Activated CD4-positive, CD25-positive, alpha-beta regulatory T cell treated with anti-CD3 and anti-CD28 coated beads, Interleukin-2, amount 50 U/mL, for 24 hours (primary cell): Measurements from ENCODE around the gene PAQR6.
"Not testable (repeated sequence)": the region's sequence is repeated elsewhere in the genome, so short reads cannot be mapped to it uniquely, and the experiment has no call there.

Source experiments
- ATAC-seq, 2 donors: fragments of 150-1000 bp; cut with Tn5 transposase; one replicate each; pipeline ENCODE4 v1.10.0; 2021; ENCODE audit warnings: mild to moderate bottlenecking in 1 of 2, moderate library complexity in 1 of 2

Gene PAQR6

DNA sequence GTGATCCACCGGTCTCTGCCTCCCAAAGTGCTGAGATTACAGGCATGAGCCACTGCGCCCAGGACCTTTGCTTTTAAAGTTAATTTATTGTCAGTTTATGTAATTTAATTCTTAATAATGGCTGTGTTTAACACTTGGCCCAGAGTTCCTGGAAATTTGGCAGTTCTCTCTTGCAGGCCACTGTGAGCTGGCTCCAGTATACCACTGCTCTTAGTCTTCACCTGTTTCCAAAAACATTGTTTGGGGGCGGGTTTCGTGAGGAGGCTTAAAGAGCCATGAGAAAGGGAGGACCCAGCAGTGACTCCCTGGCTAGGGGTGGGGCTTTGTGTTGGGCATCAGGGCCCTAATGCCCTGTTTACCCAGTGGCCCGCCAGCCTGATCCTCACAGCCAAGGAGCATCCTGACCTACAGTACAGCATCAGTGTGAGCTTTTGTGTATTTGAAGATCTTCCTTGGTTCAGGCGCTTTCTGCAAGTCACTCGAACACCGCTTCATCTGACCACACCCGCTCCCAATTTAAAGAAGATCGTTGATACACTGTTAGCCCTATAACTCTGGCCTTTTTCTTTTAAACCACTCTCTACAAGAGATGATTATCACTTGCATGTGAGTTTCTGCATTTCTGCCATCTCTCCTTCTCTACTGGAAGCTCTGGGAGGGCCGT lies 17.9 kb downstream of the PAQR6 start:
- ATAC-seq, result no peak

- no peak for ATAC-seq
Observed at GRCh38 chr1:156228501-156228900, 19.4 kb downstream of the PAQR6 start.

GRCh38 chr1:156226782-156227181 lies 21.1 kb downstream of the PAQR6 start:
- no peak for ATAC-seq

DNA sequence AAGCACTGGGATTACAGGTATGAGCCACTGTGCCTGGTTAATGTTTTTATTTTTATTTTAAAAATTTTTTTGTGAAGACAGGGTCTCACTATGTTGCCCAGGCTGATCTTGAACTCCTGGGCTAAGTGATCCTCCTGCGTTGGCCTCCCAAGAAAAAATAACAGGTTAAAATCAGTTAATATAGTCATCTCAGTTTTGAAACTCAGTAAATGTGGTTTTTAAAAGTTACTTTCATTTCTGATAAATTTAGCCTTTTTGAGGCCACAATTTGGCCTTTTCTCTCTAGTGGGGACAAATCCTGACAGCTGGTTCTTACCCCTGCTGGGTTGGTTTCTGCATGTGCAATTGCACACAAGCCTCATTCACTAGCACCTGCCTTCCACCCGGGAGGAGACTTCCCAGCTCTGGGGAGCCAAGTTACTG lies 21.7 kb downstream of the PAQR6 start:
- peak; percentile 5 to 10 for ATAC-seq

GRCh38 chr1:156225677-156226014 lies 22.2 kb downstream of the PAQR6 start:
- no peak for ATAC-seq

- ATAC-seq, result no peak
Observed at GRCh38 chr1:156221986-156222692, 25.7 kb downstream of the PAQR6 start.

- no peak for ATAC-seq
Observed at GRCh38 chr1:156220226-156220625, 27.6 kb downstream of the PAQR6 start.

DNA sequence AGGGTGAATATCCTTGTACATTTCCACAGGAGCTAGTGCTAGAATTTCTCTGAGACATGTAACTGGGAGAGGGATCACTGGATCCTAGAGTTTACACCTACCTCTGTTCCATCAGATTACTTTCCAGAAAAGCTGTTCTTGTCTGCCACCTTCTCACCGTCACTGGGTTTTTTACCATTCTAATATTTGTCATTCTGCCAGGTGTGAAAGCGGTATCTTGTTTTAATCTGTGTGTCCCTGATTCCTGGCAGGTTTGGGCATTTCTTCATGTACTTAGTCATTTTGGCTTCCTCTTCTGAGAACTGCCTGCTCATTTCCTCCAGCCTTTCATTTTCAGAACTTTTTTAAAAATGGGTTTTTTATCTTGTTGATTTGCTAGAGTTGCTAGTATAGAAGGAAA lies 30.0 kb downstream of the PAQR6 start:
- ATAC-seq, result peak; percentile 52 to 58

DNA sequence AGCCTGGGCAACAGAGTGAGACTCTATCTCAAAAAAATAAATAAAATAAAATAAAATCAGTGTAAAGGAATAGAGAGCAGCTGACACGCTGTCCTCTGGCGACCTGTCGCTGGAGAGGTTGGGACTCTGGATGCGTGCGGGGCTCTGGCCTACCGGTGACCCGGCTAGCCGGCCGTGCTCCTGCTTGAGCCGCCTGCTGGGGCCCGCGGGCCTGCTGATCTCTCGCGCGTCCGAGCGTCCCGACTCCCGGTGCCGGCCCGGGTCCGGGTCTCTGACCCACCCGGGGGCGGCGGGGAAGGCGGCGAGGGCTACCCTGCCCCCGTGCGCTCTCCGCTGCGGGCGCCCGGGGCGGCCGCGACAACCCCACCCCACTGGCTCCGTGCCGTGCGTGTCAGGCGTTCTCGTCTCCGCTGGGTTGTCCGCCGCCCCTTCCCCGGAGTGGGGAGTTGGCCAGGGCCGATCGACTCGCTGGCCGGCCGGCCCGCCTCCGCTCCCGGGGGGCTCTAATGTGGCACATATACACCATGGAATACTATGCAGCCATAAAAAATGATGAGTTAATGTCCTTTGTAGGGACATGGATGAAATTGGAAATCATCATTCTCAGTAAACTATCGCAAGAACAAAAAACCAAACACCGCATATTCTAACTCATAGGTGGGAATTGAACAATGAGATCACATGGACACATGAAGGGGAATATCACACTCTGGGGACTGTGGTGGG lies 31.3 kb downstream of the PAQR6 start:
- ATAC-seq, result not testable (repeated sequence)

GRCh38 chr1:156214024-156214748 lies 33.7 kb downstream of the PAQR6 start:
- peak; percentile 13 to 20 for ATAC-seq

GRCh38 chr1:156213644-156213966 lies 34.3 kb downstream of the PAQR6 start:
- no peak for ATAC-seq

DNA sequence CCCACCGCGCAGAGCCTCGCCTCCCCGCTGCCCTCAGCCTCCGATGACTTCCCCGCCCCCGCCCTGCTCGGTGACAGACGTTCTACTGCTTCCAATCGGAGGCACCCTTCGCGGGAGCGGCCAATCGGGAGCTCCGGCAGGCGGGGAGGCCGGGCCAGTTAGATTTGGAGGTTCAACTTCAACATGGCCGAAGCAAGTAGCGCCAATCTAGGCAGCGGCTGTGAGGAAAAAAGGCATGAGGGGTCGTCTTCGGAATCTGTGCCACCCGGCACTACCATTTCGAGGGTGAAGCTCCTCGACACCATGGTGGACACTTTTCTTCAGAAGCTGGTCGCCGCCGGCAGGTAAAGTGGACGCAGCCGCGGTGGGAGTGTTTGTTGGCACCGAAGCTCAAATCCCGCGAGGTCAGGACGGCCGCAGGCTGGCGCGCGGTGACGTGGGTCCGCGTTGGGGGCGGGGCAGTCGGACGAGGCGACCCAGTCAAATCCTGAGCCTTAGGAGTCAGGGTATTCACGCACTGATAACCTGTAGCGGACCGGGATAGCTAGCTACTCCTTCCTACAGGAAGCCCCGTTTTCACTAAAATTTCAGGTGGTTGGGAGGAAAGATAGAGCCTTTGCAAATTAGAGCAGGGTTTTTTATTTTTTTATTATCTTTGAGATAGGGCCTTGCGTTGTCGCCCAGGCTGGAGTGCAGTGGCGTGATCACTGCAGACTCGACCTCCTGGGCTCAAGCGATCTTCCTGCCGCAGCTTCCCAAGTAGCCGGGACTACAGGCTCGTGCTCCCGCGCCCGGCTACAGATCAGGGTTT lies 34.8 kb downstream of the PAQR6 start, which contains the start of gene PMF1:
PMF1 (plus strand) TSS at position 175 of the 811 bp plus-strand sequence; CDS start at position 184, 9 bp downstream.
- peak; percentile 87 to 91 for ATAC-seq

DNA sequence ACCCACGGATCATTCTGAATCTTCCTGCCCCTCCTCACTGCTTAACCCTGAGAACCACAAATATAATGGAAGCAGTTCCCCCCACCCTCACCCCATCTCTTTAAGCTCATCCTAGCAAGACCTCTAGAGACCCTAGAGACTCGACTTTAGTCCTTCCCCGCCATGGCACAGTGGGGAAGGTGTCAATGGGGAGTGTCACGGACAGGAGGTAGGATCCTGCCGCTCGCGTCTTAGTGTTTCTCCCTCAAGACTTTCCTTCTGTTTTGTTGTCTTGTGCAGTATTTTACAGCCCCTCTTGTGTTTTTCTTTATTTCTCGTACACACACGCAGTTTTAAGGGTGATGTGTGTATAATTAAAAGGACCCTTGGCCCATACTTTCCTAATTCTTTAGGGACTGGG lies 35.7 kb downstream of the PAQR6 start:
- no peak for ATAC-seq

DNA sequence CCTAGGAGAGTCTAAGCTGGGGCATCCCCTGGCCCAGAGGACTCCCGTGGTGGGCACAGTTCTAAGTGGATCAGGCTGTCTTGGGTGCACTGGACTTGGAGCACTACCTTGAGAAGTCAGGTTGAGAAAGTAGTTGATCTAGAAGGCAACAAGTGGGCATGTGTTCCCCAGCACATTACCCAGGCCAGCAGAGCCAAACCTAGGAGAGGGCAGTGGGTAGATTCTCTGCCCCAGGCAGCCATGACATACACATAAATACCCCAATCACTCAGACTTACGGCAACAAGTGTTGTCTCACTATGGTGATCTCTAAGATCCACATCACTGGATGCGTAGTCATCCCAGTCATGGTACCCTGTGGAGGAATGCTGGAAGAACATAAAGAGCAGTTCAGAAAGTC lies 36.6 kb downstream of the PAQR6 start:
- ATAC-seq, result no peak

DNA sequence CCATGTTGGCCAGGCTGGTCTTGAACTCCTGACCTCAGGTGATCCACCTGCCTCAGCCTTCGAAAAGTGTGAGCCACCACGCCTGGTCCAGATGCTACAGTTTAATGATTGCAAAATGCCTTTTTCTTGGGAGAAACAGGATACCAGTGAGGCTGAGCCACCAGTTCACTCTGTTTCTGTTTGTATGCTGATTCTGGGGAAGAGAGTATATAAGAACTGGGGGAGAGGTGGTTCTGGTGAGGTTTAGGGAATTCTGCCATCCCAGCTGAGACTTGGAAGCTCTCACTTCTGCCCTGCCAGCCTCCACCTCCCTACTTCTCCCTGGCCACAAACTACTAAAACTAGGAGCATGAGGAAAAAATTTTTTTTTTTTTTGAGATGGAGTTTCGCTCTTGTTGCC lies 43.2 kb downstream of the PAQR6 start:
- no peak for ATAC-seq

GRCh38 chr1:156203331-156203730 lies 44.5 kb downstream of the PAQR6 start:
- no peak for ATAC-seq

DNA sequence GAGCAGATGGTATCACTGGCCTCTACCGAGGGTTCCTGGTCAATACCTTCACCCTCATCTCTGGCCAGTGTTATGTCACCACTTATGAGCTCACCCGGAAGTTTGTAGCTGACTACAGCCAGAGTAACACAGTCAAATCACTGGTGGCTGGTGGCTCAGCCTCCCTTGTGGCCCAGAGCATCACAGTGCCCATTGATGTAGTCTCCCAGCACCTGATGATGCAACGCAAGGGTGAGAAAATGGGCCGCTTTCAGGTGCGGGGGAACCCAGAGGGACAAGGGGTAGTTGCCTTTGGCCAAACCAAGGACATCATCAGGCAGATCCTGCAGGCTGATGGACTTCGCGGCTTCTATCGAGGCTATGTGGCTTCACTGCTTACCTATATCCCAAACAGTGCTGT lies 47.8 kb downstream of the PAQR6 start:
- no peak for ATAC-seq

- peak; percentile 73 for ATAC-seq
Observed at GRCh38 chr1:156198831-156199349, 49.0 kb downstream of the PAQR6 start.

DNA sequence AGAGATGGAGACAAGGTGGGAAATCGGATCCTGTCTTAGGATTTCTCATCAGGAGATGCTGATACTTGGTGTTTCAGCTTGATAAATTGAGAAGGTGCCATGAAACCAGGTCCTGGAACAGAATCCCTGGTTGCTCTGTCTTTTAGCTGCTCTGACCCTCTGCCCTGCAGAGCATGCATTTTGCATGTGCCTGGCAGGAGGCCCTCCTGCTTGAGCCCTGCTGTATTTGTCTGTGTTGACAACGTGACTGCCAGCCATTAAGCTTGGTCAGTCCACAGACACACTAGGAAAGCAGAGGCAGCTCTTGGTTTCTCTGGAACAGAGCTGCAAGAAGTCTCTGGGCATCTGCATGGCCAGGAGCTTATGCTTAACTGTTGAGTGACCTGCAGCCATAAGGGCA lies 51.4 kb downstream of the PAQR6 start:
- ATAC-seq, result no peak

DNA sequence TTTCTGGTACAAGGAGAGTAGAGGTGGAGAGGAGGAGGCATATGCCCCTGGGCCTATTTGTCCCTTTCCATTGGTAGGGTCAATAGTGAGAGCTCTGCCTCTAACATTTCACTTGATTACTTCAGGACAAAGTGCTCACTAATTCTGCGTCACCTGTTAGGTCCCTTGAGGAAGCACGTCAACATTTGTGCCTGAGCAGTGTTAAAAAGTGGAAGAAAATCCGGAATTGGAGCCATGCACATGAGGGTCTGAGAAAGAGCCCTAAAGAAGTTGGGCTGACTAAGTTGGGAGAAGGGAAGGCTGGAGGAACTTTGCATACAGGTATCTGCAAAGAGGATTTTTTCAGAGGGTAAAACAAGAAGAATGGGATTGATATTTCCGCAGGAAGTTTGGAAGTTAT lies 52.0 kb downstream of the PAQR6 start:
- ATAC-seq, result no peak

DNA sequence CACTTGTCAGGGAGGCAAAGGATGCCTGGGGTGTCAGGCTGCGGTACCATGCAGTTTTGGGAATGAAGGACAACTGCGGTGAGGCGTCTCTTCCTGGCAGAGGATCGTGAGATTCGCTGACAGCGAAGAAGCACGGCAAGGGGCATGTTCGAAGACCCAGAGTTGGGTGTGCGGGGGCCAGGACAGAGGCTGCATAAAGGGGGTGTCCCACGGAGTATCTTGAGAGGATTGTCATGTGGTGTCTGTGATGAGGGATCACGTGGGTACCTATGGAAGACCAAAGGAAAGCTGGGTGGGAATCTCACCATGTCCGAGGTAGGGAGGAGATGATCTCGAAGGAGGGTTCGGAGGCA lies 53.6 kb downstream of the PAQR6 start:
- no peak for ATAC-seq
